ENCODE data around the gene SCYL2.

SCYL2 gene

GRCh38 chr12:100234591-100235304 lies 32.2 kb upstream of the SCYL2 start:
- no peak overlapping the region for H3K27ac ChIP-seq (ENCODE audit: low read depth, low read length)
- H3K4me3 ChIP-seq (ENCODE audit: low read depth, low read length), result no peak overlapping the region
- H3K9ac ChIP-seq (ENCODE audit: low read depth, low read length), result no peak overlapping the region
- no peaks in the 10 kb centered on the region for H3K9me3 ChIP-seq (ENCODE audit: control insufficient read depth, insufficient read depth, low read length)
- H3K4me1 ChIP-seq (ENCODE audit: control insufficient read depth, insufficient read depth, low read length), result no peaks in the 10 kb centered on the region
- H3K36me3 ChIP-seq (ENCODE audit: control insufficient read depth, insufficient read depth, low read length), result no peaks in the 10 kb centered on the region
- H3K27me3 ChIP-seq (ENCODE audit: control insufficient read depth, insufficient read depth, low read length), result no peaks in the 10 kb centered on the region

GRCh38 chr12:100238801-100239200 lies 28.2 kb upstream of the SCYL2 start:
- Histone ChIP-seq H3K27ac (ENCODE audit: low read depth, low read length) (no peak overlapping the region), H3K9me3 (ENCODE audit: control insufficient read depth, insufficient read depth, low read length) (no peaks in the 10 kb centered on the region), H3K27me3 (ENCODE audit: control insufficient read depth, insufficient read depth, low read length) (no peaks in the 10 kb centered on the region), H3K4me1 (ENCODE audit: control insufficient read depth, insufficient read depth, low read length) (no peaks in the 10 kb centered on the region), H3K9ac (ENCODE audit: low read depth, low read length) (no peak overlapping the region), H3K4me3 (ENCODE audit: low read depth, low read length) (no peak overlapping the region), H3K36me3 (ENCODE audit: control insufficient read depth, insufficient read depth, low read length) (no peaks in the 10 kb centered on the region)

- Histone ChIP-seq H3K9me3 (ENCODE audit: control insufficient read depth, insufficient read depth, low read length) (no peaks in the 10 kb centered on the region), H3K36me3 (ENCODE audit: control insufficient read depth, insufficient read depth, low read length) (no peaks in the 10 kb centered on the region), H3K9ac (ENCODE audit: low read depth, low read length) (no peak overlapping the region), H3K27me3 (ENCODE audit: control insufficient read depth, insufficient read depth, low read length) (no peaks in the 10 kb centered on the region), H3K4me1 (ENCODE audit: control insufficient read depth, insufficient read depth, low read length) (no peaks in the 10 kb centered on the region), H3K27ac (ENCODE audit: low read depth, low read length) (no peak overlapping the region), H3K4me3 (ENCODE audit: low read depth, low read length) (no peak overlapping the region)
These were observed 27.4 kb upstream of the SCYL2 start for GRCh38 chr12:100239589-100239988.

- no peak overlapping the region for H3K27ac ChIP-seq (ENCODE audit: low read depth, low read length)
- no peaks in the 10 kb centered on the region for H3K4me1 ChIP-seq (ENCODE audit: control insufficient read depth, insufficient read depth, low read length)
- H3K36me3 ChIP-seq (ENCODE audit: control insufficient read depth, insufficient read depth, low read length), result no peaks in the 10 kb centered on the region
- no peak overlapping the region for H3K9ac ChIP-seq (ENCODE audit: low read depth, low read length)
- H3K4me3 ChIP-seq (ENCODE audit: low read depth, low read length), result no peak overlapping the region
- no peaks in the 10 kb centered on the region for H3K27me3 ChIP-seq (ENCODE audit: control insufficient read depth, insufficient read depth, low read length)
- H3K9me3 ChIP-seq (ENCODE audit: control insufficient read depth, insufficient read depth, low read length), result no peaks in the 10 kb centered on the region
These were observed 23.8 kb upstream of the SCYL2 start for GRCh38 chr12:100243137-100243536.

GRCh38 chr12:100247765-100248164 lies 19.2 kb upstream of the SCYL2 start:
- H3K27me3 ChIP-seq (ENCODE audit: control insufficient read depth, insufficient read depth, low read length), result no peaks in the 10 kb centered on the region
- no peaks in the 10 kb centered on the region for H3K9me3 ChIP-seq (ENCODE audit: control insufficient read depth, insufficient read depth, low read length)
- H3K9ac ChIP-seq (ENCODE audit: low read depth, low read length), result no peak overlapping the region
- H3K4me3 ChIP-seq (ENCODE audit: low read depth, low read length), result no peak overlapping the region
- no peaks in the 10 kb centered on the region for H3K4me1 ChIP-seq (ENCODE audit: control insufficient read depth, insufficient read depth, low read length)
- 0 out of 2 replicates have a peak, but pooled peaks cover 2% of the 10 kb centered on the region for H3K36me3 ChIP-seq (ENCODE audit: control insufficient read depth, insufficient read depth, low read length)
- H3K27ac ChIP-seq (ENCODE audit: low read depth, low read length), result no peak overlapping the region

GRCh38 chr12:100248886-100249285 lies 18.1 kb upstream of the SCYL2 start:
- no peaks in the 10 kb centered on the region for H3K27me3 ChIP-seq (ENCODE audit: control insufficient read depth, insufficient read depth, low read length)
- H3K4me1 ChIP-seq (ENCODE audit: control insufficient read depth, insufficient read depth, low read length), result no peaks in the 10 kb centered on the region
- no peak overlapping the region for H3K9ac ChIP-seq (ENCODE audit: low read depth, low read length)
- no peak overlapping the region for H3K4me3 ChIP-seq (ENCODE audit: low read depth, low read length)
- H3K36me3 ChIP-seq (ENCODE audit: control insufficient read depth, insufficient read depth, low read length), result 0 out of 2 replicates have a peak, but pooled peaks cover 2% of the 10 kb centered on the region
- H3K27ac ChIP-seq (ENCODE audit: low read depth, low read length), result no peak overlapping the region
- H3K9me3 ChIP-seq (ENCODE audit: control insufficient read depth, insufficient read depth, low read length), result no peaks in the 10 kb centered on the region

GRCh38 chr12:100249941-100250340 lies 17.0 kb upstream of the SCYL2 start:
- Histone ChIP-seq H3K9me3 (ENCODE audit: control insufficient read depth, insufficient read depth, low read length) (no peaks in the 10 kb centered on the region), H3K4me3 (ENCODE audit: low read depth, low read length) (no peak overlapping the region), H3K27me3 (ENCODE audit: control insufficient read depth, insufficient read depth, low read length) (no peaks in the 10 kb centered on the region), H3K36me3 (ENCODE audit: control insufficient read depth, insufficient read depth, low read length) (0 out of 2 replicates have a peak, but pooled peaks cover 2% of the 10 kb centered on the region), H3K27ac (ENCODE audit: low read depth, low read length) (no peak overlapping the region), H3K4me1 (ENCODE audit: control insufficient read depth, insufficient read depth, low read length) (no peaks in the 10 kb centered on the region), H3K9ac (ENCODE audit: low read depth, low read length) (no peak overlapping the region)

GRCh38 chr12:100251917-100252316 lies 15.1 kb upstream of the SCYL2 start:
- H3K9me3 ChIP-seq (ENCODE audit: control insufficient read depth, insufficient read depth, low read length), result no peaks in the 10 kb centered on the region
- H3K4me3 ChIP-seq (ENCODE audit: low read depth, low read length), result no peak overlapping the region
- no peaks in the 10 kb centered on the region for H3K27me3 ChIP-seq (ENCODE audit: control insufficient read depth, insufficient read depth, low read length)
- no peak overlapping the region for H3K27ac ChIP-seq (ENCODE audit: low read depth, low read length)
- H3K9ac ChIP-seq (ENCODE audit: low read depth, low read length), result no peak overlapping the region
- 0 out of 2 replicates have a peak, but pooled peaks cover 2% of the 10 kb centered on the region for H3K36me3 ChIP-seq (ENCODE audit: control insufficient read depth, insufficient read depth, low read length)
- no peaks in the 10 kb centered on the region for H3K4me1 ChIP-seq (ENCODE audit: control insufficient read depth, insufficient read depth, low read length)

- 0 out of 2 replicates have a peak, but pooled peaks cover 2% of the 10 kb centered on the region for H3K36me3 ChIP-seq (ENCODE audit: control insufficient read depth, insufficient read depth, low read length)
- no peaks in the 10 kb centered on the region for H3K9me3 ChIP-seq (ENCODE audit: control insufficient read depth, insufficient read depth, low read length)
- no peaks in the 10 kb centered on the region for H3K27me3 ChIP-seq (ENCODE audit: control insufficient read depth, insufficient read depth, low read length)
- no peak overlapping the region for H3K9ac ChIP-seq (ENCODE audit: low read depth, low read length)
- no peak overlapping the region for H3K27ac ChIP-seq (ENCODE audit: low read depth, low read length)
- no peak overlapping the region for H3K4me3 ChIP-seq (ENCODE audit: low read depth, low read length)
- H3K4me1 ChIP-seq (ENCODE audit: control insufficient read depth, insufficient read depth, low read length), result no peaks in the 10 kb centered on the region
These were observed 13.5 kb upstream of the SCYL2 start for GRCh38 chr12:100253437-100253836.

- H3K4me3 ChIP-seq (ENCODE audit: low read depth, low read length), result no peak overlapping the region
- H3K27ac ChIP-seq (ENCODE audit: low read depth, low read length), result no peak overlapping the region
- no peaks in the 10 kb centered on the region for H3K27me3 ChIP-seq (ENCODE audit: control insufficient read depth, insufficient read depth, low read length)
These were observed 12.1 kb upstream of the SCYL2 start for GRCh38 chr12:100254876-100255275.

GRCh38 chr12:100258127-100258526 lies 8.8 kb upstream of the SCYL2 start:
- Histone ChIP-seq H3K27me3 (ENCODE audit: control insufficient read depth, insufficient read depth, low read length) (no peaks in the 10 kb centered on the region), H3K4me3 (ENCODE audit: low read depth, low read length) (no peak overlapping the region), H3K4me1 (ENCODE audit: control insufficient read depth, insufficient read depth, low read length) (no peaks in the 10 kb centered on the region), H3K9ac (ENCODE audit: low read depth, low read length) (no peak overlapping the region), H3K27ac (ENCODE audit: low read depth, low read length) (no peak overlapping the region), H3K9me3 (ENCODE audit: control insufficient read depth, insufficient read depth, low read length) (no peaks in the 10 kb centered on the region), H3K36me3 (ENCODE audit: control insufficient read depth, insufficient read depth, low read length) (no peaks in the 10 kb centered on the region)

More at GRCh38 chr12:100254876-100255275, 12.1 kb upstream of the SCYL2 start:
- H3K36me3 ChIP-seq (ENCODE audit: control insufficient read depth, insufficient read depth, low read length), result 0 out of 2 replicates have a peak, but pooled peaks cover 2% of the 10 kb centered on the region
- no peaks in the 10 kb centered on the region for H3K9me3 ChIP-seq (ENCODE audit: control insufficient read depth, insufficient read depth, low read length)
- no peak overlapping the region for H3K9ac ChIP-seq (ENCODE audit: low read depth, low read length)
- H3K4me1 ChIP-seq (ENCODE audit: control insufficient read depth, insufficient read depth, low read length), result no peaks in the 10 kb centered on the region

All from HUES48 (cell line).